GM12878 (cell line): ENCODE results near the gene BCAT1. TPM values are rescaled to one million over a fixed set of nuclear protein-coding genes. Genes with fewer than 3 reads are reported as not detected.

ENCODE experiments used
- ATF7 ChIP-seq: fragments of 450-650 bp; IDR thresholded peaks from 2 replicates; pipeline ENCODE4 v1.6.1; 2016; ENCODE audit warnings: low read depth, mild to moderate bottlenecking
- BMI1 ChIP-seq: fragments of 450-650 bp; IDR thresholded peaks from 2 replicates; pipeline ENCODE4 v1.6.1; 2016; ENCODE audit warnings: mild to moderate bottlenecking, moderate library complexity, borderline replicate concordance
- CBFB ChIP-seq: IDR thresholded peaks from 2 replicates; pipeline ENCODE4 v1.6.1; 2016; ENCODE audit warnings: antibody characterized with exemption, low read depth
- CEBPZ ChIP-seq: fragments of 150-350 bp; IDR thresholded peaks from 2 replicates; pipeline ENCODE4 v1.6.1; 2016; ENCODE audit warnings: low read depth, low read length
- E2F8 ChIP-seq: fragments of 450-650 bp; IDR thresholded peaks from 2 replicates; pipeline ENCODE4 v1.6.1; 2018; ENCODE audit warnings: mild to moderate bottlenecking, low read depth, moderate library complexity; ENCODE audit not compliant: partially characterized antibody
- JUND ChIP-seq: IDR thresholded peaks from 2 replicates; pipeline ENCODE4 v1.6.1; 2012; ENCODE audit warnings: low read depth, mild to moderate bottlenecking, low read length, improper control_type of control experiment, moderate library complexity
- KAT2A ChIP-seq: conservative IDR thresholded peaks from 2 replicates; pipeline ENCODE4 v1.6.1; 2011; ENCODE audit warnings: low read depth, low read length; ENCODE audit not compliant: control insufficient read depth
- LARP7 ChIP-seq: fragments of 450-650 bp; IDR thresholded peaks from 2 replicates; pipeline ENCODE4 v1.6.1; 2017; ENCODE audit warnings: mild to moderate bottlenecking
- MEF2A ChIP-seq: IDR thresholded peaks from 2 replicates; pipeline ENCODE4 v1.6.1; 2011; ENCODE audit warnings: low read depth, mild to moderate bottlenecking, low read length, moderate library complexity; ENCODE audit not compliant: insufficient read depth
- NFIC ChIP-seq: IDR thresholded peaks from 2 replicates; pipeline ENCODE4 v1.6.1; 2012; ENCODE audit warnings: low read depth, mild to moderate bottlenecking, inconsistent platforms, low read length, moderate library complexity
- PAX5 ChIP-seq: IDR thresholded peaks from 2 replicates; pipeline ENCODE4 v1.6.1; 2011; ENCODE audit warnings: low read depth, low read length, borderline replicate concordance
- PAX8 ChIP-seq: fragments of 450-650 bp; IDR thresholded peaks from 2 replicates; pipeline ENCODE4 v1.6.1; 2017; ENCODE audit warnings: mild to moderate bottlenecking, moderate library complexity
- PBX3 ChIP-seq: IDR thresholded peaks from 2 replicates; pipeline ENCODE4 v1.6.1; 2011; ENCODE audit warnings: mild to moderate bottlenecking, low read depth, low read length, moderate library complexity; ENCODE audit not compliant: insufficient replicate concordance
- PML ChIP-seq: IDR thresholded peaks from 2 replicates; pipeline ENCODE4 v1.6.1; 2012; ENCODE audit warnings: low read length, inconsistent platforms
- RAD21 ChIP-seq: IDR thresholded peaks from 2 replicates; pipeline ENCODE4 v1.6.1; 2011; ENCODE audit warnings: mild to moderate bottlenecking, low read depth, low read length, moderate library complexity; ENCODE audit not compliant: insufficient read depth
- polyA plus RNA-seq, 11 experiments: library from polyadenylated mRNA; depleted of rRNA in 4 of 11; unstranded in 6 of 11; stranded (reverse) in 5 of 11; fragments of >200 nt; fragmentation: Nextera tagmentation in 4 of 11; fragmentation: Illumina TruSeq in 1 of 11; extraction: Ambion mirVana in 4 of 11; extraction: Trizol in 1 of 11; gene quantifications; 1 replicate in 1 of 11; 2 replicates in 10 of 11; pipeline versions ENCODE4 v1.2.1 to v1.2.3, GENCODE V29; 2011 to 2016; ENCODE audit warnings: inconsistent platforms in 2 of 11, missing spikeins in 2 of 11, low read depth in 1 of 11
- total RNA-seq, 4 experiments: library from RNA; depleted of rRNA in 3 of 4; stranded (reverse); fragments of >200 nt in 3 of 4; fragmentation: Illumina TruSeq in 1 of 4; extraction: Trizol in 1 of 4; gene quantifications; 2 replicates each; pipeline versions ENCODE4 v1.2.1 to v1.2.3, GENCODE V29; 2013 to 2021
- TF ChIP-seq, protein P1 (sequence below): IDR thresholded peaks from 2 replicates; pipeline ENCODE4 v1.6.1; 2011; ENCODE audit warnings: low read depth, low read length, improper control_type of control experiment, borderline replicate concordance
- TF ChIP-seq, protein P2 (sequence below): IDR thresholded peaks from 2 replicates; pipeline ENCODE4 v1.6.1; 2012; ENCODE audit warnings: mild to moderate bottlenecking, low read depth, low read length
- TF ChIP-seq, protein P3 (sequence below): IDR thresholded peaks from 2 replicates; pipeline ENCODE4 v1.6.1; 2012; ENCODE audit warnings: low read depth, low read length, improper control_type of control experiment

The BCAT1 gene
- total and polyA plus RNA-seq, 10 of the 15 experiments (the other 5 are each of a cell fraction or from before 2014, with no cell fraction given) = 26.2 to 187 (median 81.9) TPM

DNA sequence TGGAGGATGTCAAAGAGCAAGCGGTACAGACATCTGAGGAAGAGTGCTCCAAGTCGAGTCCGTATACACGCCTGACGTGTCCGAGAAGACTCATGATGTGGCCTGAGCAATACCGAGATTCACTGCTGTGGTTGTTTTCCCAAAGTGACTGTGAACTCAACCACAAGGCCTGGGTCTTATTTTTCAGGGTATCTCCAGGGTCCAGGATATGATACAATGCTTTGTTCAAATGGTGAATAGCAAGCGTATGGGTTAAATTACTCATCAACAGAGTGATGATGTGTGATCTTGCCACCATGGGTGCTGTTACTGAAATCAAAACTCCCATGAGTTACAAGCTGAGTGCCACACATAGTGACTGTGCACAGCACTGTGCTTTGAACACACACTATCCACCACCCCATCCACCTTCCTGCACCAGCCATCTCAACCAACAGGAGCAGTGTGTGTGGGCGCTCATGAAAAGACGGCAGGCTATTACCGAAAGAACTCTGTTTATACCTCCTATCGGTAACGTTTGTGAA, 109.6 kb downstream of the BCAT1 start (continued):
- TF ChIP-seq RAD21 = peak; percentile 11; the same call in 1 of the 2 replicates
- TF ChIP-seq E2F8 = peak; percentile 72
- TF ChIP-seq CBFB = peak; percentile 99
- peak; percentile 88 for TF ChIP-seq JUND
- TF ChIP-seq, protein P1, sequence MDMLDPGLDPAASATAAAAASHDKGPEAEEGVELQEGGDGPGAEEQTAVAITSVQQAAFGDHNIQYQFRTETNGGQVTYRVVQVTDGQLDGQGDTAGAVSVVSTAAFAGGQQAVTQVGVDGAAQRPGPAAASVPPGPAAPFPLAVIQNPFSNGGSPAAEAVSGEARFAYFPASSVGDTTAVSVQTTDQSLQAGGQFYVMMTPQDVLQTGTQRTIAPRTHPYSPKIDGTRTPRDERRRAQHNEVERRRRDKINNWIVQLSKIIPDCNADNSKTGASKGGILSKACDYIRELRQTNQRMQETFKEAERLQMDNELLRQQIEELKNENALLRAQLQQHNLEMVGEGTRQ = no peak
- TF ChIP-seq MEF2A = peak; percentile 81
- TF ChIP-seq, protein P2, sequence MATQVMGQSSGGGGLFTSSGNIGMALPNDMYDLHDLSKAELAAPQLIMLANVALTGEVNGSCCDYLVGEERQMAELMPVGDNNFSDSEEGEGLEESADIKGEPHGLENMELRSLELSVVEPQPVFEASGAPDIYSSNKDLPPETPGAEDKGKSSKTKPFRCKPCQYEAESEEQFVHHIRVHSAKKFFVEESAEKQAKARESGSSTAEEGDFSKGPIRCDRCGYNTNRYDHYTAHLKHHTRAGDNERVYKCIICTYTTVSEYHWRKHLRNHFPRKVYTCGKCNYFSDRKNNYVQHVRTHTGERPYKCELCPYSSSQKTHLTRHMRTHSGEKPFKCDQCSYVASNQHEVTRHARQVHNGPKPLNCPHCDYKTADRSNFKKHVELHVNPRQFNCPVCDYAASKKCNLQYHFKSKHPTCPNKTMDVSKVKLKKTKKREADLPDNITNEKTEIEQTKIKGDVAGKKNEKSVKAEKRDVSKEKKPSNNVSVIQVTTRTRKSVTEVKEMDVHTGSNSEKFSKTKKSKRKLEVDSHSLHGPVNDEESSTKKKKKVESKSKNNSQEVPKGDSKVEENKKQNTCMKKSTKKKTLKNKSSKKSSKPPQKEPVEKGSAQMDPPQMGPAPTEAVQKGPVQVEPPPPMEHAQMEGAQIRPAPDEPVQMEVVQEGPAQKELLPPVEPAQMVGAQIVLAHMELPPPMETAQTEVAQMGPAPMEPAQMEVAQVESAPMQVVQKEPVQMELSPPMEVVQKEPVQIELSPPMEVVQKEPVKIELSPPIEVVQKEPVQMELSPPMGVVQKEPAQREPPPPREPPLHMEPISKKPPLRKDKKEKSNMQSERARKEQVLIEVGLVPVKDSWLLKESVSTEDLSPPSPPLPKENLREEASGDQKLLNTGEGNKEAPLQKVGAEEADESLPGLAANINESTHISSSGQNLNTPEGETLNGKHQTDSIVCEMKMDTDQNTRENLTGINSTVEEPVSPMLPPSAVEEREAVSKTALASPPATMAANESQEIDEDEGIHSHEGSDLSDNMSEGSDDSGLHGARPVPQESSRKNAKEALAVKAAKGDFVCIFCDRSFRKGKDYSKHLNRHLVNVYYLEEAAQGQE = no peak
- peak; percentile 93 for TF ChIP-seq BMI1
- no peak for TF ChIP-seq CEBPZ
- peak; percentile 99 for TF ChIP-seq NFIC
- TF ChIP-seq PML = peak; percentile 91
- 0 out of 2 replicates have a peak, but pooled peaks have one; percentile 24 for TF ChIP-seq PAX8
- TF ChIP-seq PBX3 = peak; percentile 29
- TF ChIP-seq PAX5 = peak; percentile 98
- peak; percentile 96 for TF ChIP-seq ATF7
- TF ChIP-seq KAT2A = no peak
- TF ChIP-seq, protein P3, sequence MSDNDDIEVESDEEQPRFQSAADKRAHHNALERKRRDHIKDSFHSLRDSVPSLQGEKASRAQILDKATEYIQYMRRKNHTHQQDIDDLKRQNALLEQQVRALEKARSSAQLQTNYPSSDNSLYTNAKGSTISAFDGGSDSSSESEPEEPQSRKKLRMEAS = no peak
- TF ChIP-seq LARP7 = peak; percentile 57; the same call in 1 of the 2 replicates
